ENCODE data around the gene NPL. TPM values are rescaled to one million over a fixed set of nuclear protein-coding genes. Genes with fewer than 3 reads are reported as not detected.

NPL gene
- total RNA-seq, 4 donors from 2014 or later = 4.6 to 7.2 (median 6.6) TPM

DNA sequence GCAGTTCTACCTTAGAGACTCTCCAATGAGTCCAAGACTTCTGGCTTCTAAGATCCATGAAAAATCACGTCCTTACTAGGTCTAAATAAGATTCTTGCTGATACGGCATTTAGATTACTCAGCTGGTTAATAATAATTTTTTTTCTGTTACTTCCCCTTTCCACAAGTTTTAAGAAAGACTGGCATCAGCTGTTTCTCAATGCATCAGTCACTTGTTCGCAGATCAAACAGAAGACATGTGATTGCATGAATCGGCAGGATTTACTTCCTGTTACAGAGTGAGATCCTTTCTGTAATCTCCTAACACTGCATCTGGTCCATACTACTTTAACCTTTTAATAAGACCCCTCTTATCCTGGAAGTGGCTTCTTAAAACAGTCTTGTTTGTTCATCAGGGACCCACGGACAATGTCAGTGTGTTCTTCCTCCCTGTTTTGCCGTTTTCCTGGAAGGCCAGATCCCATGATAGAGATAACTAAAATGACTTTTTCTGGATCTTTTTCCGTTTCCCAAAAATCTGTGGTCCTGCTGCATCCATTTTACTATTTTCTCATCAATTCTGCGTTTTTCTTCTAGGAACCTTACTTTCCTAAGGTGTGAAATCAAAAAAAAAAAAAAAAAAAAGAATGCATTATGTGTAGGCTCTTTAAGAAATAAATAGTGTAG, 6.1 kb downstream of the NPL start:
- Histone ChIP-seq H3K4me1 (no peaks in the 10 kb centered on the region), H3K27me3 (no peaks in the 10 kb centered on the region), H3K9me3 (no peaks in the 10 kb centered on the region), H3K27ac (replicated peaks in 1 of 4) (no peak overlapping the region), H3K4me3 (no peak overlapping the region), H3K36me3 (peaks cover 0 to 17% (median 5%) of the 10 kb centered on the region in 4 donors)
- DNase-seq (ENCODE audit: extremely low spot score) = no peak
- 74% methylated on average over 8 of the region's 8 CpGs for WGBS
- TF ChIP-seq POLR2A (IDR thresholded peaks at IDR 0.05; ENCODE audit: low read depth) = no peak
- TF ChIP-seq, protein P1, sequence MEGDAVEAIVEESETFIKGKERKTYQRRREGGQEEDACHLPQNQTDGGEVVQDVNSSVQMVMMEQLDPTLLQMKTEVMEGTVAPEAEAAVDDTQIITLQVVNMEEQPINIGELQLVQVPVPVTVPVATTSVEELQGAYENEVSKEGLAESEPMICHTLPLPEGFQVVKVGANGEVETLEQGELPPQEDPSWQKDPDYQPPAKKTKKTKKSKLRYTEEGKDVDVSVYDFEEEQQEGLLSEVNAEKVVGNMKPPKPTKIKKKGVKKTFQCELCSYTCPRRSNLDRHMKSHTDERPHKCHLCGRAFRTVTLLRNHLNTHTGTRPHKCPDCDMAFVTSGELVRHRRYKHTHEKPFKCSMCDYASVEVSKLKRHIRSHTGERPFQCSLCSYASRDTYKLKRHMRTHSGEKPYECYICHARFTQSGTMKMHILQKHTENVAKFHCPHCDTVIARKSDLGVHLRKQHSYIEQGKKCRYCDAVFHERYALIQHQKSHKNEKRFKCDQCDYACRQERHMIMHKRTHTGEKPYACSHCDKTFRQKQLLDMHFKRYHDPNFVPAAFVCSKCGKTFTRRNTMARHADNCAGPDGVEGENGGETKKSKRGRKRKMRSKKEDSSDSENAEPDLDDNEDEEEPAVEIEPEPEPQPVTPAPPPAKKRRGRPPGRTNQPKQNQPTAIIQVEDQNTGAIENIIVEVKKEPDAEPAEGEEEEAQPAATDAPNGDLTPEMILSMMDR (IDR thresholded peaks at IDR 0.05) = no peak
- no peak for TF ChIP-seq POLR2AphosphoS5 (IDR thresholded peaks at IDR 0.05)
- TF ChIP-seq EP300 (IDR thresholded peaks at IDR 0.05) = no peak
- intact Hi-C loops (cut with DNase I) = no loop called here

DNA sequence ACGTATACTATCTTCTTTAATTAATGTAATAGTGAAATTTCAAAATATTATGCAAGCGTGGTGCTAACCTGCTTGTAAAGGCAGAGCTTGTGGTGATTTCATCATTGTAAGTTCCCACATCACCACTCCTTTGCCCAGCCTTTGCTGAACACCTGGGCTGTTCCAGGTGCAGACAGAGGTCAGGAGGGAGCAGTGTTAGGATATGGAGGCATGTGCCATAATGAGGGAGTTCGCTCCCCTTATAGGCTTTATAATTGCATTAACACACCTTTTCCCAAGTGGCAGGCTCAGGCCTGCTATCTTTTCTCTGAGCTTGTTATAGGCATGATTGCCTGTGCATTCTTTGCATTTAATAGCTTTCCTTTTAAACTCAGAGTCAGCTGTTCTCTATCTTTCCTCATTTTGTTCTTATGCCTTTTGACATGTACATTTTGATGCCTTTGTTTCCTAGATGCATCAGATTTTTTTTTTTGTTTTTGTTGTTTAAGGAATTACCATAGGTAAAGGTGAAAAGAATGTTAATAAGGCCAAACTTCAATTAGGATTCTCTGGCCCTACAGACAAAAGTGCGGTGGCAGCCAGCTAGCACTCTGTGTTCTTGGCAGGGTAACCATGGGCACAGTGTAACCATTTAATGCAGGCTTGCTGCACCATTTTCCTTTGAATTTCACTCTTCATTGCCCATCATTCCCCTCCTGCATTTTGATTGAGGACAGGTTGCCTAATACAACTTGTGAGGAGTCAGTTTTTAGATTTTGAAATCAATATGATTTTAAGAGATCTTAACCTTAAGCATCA, 12.6 kb downstream of the NPL start:
- Histone ChIP-seq H3K4me3 (no peak overlapping the region), H3K4me1 (no peaks in the 10 kb centered on the region), H3K36me3 (peaks cover 6 to 36% (median 18%) of the 10 kb centered on the region in 4 donors), H3K9me3 (no peaks in the 10 kb centered on the region), H3K27me3 (no peaks in the 10 kb centered on the region), H3K27ac (replicated peaks in 1 of 4) (no peak overlapping the region)
- 94% methylated on average over 4 of the region's 4 CpGs for WGBS
- TF ChIP-seq POLR2AphosphoS5 (IDR thresholded peaks at IDR 0.05) (no peak), EP300 (IDR thresholded peaks at IDR 0.05) (no peak), POLR2A (IDR thresholded peaks at IDR 0.05; ENCODE audit: low read depth) (no peak)
- TF ChIP-seq, protein P1 (IDR thresholded peaks at IDR 0.05) = no peak
- intact Hi-C loops (cut with DNase I) = no loop called here
- DNase-seq (ENCODE audit: extremely low spot score) = no peak

DNA sequence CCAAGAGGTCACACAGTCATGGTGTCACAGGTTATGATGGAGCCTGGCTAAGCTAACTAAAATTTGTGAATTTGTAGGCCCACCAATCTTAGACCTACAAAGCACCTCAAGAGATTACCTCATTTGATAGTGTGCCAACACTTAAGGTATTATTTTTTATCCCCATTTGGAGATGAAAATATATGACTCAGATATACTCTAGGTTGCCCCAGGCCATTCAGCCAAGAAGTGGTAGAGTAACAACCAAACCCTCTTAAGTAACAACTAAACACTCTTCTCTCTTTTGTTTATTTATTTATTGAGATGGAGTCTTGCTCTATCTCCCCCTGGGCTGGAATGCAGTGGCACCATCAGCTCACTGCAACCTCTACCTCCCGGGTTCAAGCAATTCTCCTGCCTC, 14.3 kb downstream of the NPL start:
- intact Hi-C loops (cut with DNase I) = no loop called here
- Histone ChIP-seq H3K4me1 (no peaks in the 10 kb centered on the region), H3K27me3 (no peaks in the 10 kb centered on the region), H3K4me3 (no peak overlapping the region), H3K36me3 (peaks cover 6 to 50% (median 24%) of the 10 kb centered on the region in 4 donors), H3K9me3 (no peaks in the 10 kb centered on the region), H3K27ac (replicated peaks in 1 of 4) (no peak overlapping the region)
- TF ChIP-seq POLR2AphosphoS5 (IDR thresholded peaks at IDR 0.05) (no peak), EP300 (IDR thresholded peaks at IDR 0.05) (no peak), POLR2A (IDR thresholded peaks at IDR 0.05; ENCODE audit: low read depth) (no peak)
- TF ChIP-seq, protein P1 (IDR thresholded peaks at IDR 0.05) = no peak
- WGBS = 76% methylated on average over 1 of the region's 1 CpG
- no peak for DNase-seq (ENCODE audit: extremely low spot score)

DNA sequence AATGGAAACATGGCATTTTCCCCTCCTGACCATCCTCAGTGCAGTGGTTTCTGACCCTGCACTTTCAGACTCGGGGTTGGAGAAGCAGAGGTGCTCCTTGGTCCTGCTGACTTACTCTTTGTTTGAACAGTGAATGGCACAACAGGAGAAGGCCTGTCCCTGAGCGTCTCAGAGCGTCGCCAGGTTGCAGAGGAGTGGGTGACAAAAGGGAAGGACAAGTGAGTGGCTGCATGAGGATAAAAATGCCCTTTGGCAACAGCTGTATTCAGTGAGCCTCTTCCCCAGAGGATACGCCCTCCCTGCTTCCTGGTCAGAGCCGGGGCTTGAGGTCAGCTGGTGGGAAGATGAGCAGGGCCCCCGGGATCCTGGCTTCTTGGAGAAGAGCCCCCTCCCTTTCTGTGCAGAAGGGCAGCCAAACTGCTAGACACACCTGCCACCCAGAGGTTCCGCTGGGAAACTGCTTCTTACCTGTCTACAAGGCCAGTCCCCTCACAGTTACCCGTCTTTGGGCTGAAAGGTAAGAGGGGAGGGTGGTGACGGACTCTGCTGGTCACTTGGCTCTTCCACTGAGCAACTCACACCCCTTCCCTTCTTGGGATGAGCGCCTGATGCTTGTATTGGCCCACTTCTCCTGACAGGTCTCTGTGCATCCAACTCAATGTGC, 16.6 kb downstream of the NPL start:
- Histone ChIP-seq H3K27ac (replicated peaks in 1 of 4) (no peak overlapping the region), H3K9me3 (no peaks in the 10 kb centered on the region)
- intact Hi-C loops (cut with DNase I) = no loop called here

More for the DNA sequence above, 16.6 kb downstream of the NPL start:
- DNase-seq (ENCODE audit: extremely low spot score) = no peak
- Histone ChIP-seq H3K4me3 (no peak overlapping the region), H3K4me1 (no peaks in the 10 kb centered on the region), H3K27me3 (no peaks in the 10 kb centered on the region), H3K36me3 (peaks cover 6 to 58% (median 24%) of the 10 kb centered on the region in 4 donors)
- TF ChIP-seq POLR2AphosphoS5 (IDR thresholded peaks at IDR 0.05) (no peak), EP300 (IDR thresholded peaks at IDR 0.05) (no peak), POLR2A (IDR thresholded peaks at IDR 0.05; ENCODE audit: low read depth) (no peak)
- TF ChIP-seq, protein P1 (IDR thresholded peaks at IDR 0.05) = no peak
- WGBS = 80% methylated on average over 11 of the region's 11 CpGs
